SK-N-SH treated with all-trans-retinoic acid at 6 μM for 48 hours (cell line): Measurements from ENCODE around the gene MKI67.

Experiments
- ATAC-seq: fragments of 200-7000 bp; cut with Tn5 transposase; 3 replicates; pipeline ENCODE4 v1.9.1; 2020; ENCODE audit warnings: mild to moderate bottlenecking, moderate library complexity
- BACH2 ChIP-seq: fragments of 250-450 bp; sonication (Bioruptor Pico); IDR thresholded peaks from 2 replicates; pipeline ENCODE4 v1.9.0; 2021; ENCODE audit warnings: mild to moderate bottlenecking, borderline replicate concordance
- CSDC2 ChIP-seq: fragments of 250-450 bp; sonication (Bioruptor Pico); IDR thresholded peaks from 2 replicates; pipeline ENCODE4 v1.5.0; 2020; ENCODE audit warnings: mild to moderate bottlenecking, moderate library complexity
- CSRNP3 ChIP-seq: fragments of 250-450 bp; sonication (Bioruptor Pico); IDR thresholded peaks from 2 replicates; pipeline ENCODE4 v1.5.1; 2021; ENCODE audit warnings: mild to moderate bottlenecking, moderate library complexity
- ESRRG ChIP-seq: fragments of 250-450 bp; sonication (Bioruptor Pico); IDR thresholded peaks from 2 replicates; pipeline ENCODE4 v1.6.1; 2021; ENCODE audit warnings: mild to moderate bottlenecking
- GLIS3 ChIP-seq: fragments of 250-450 bp; sonication (Bioruptor Pico); IDR thresholded peaks from 2 replicates; pipeline ENCODE4 v1.5.0; 2020; ENCODE audit warnings: mild to moderate bottlenecking, moderate library complexity
- OSR1 ChIP-seq: fragments of 250-450 bp; sonication (Bioruptor Pico); IDR thresholded peaks from 2 replicates; pipeline ENCODE4 v1.8.0; 2022; ENCODE audit warnings: moderate library complexity, mild to moderate bottlenecking, inconsistent platforms
- POU6F1 ChIP-seq: fragments of 250-450 bp; sonication (Bioruptor Pico); IDR thresholded peaks from 2 replicates; pipeline ENCODE4 v1.8.0; 2021; ENCODE audit warnings: low read depth, mild to moderate bottlenecking, moderate library complexity, borderline replicate concordance
- TCF4 ChIP-seq: fragments of 250-450 bp; sonication (Bioruptor Pico); IDR thresholded peaks from 2 replicates; pipeline ENCODE4 v1.8.0; 2021; ENCODE audit warnings: mild to moderate bottlenecking, moderate library complexity, borderline replicate concordance
- TOX ChIP-seq: fragments of 250-450 bp; sonication (Bioruptor Pico); IDR thresholded peaks from 2 replicates; pipeline ENCODE4 v1.8.0; 2021; ENCODE audit warnings: mild to moderate bottlenecking, moderate library complexity, borderline replicate concordance
- TSHZ2 ChIP-seq: fragments of 250-450 bp; sonication (Bioruptor Pico); IDR thresholded peaks from 2 replicates; pipeline ENCODE4 v1.5.0; 2020; ENCODE audit warnings: mild to moderate bottlenecking, moderate library complexity
- ZC3H10 ChIP-seq: fragments of 250-450 bp; sonication (Bioruptor Pico); IDR thresholded peaks from 2 replicates; pipeline ENCODE4 v1.5.1; 2021; ENCODE audit warnings: mild to moderate bottlenecking, moderate library complexity
- ZFP3 ChIP-seq: fragments of 250-450 bp; sonication (Bioruptor Pico); IDR thresholded peaks from 2 replicates; pipeline ENCODE4 v1.5.0; 2020; ENCODE audit warnings: mild to moderate bottlenecking, moderate library complexity
- ZFP30 ChIP-seq: fragments of 450-650 bp; formaldehyde crosslinking; IDR thresholded peaks from 2 replicates; pipeline ENCODE4 v1.5.0; 2022; ENCODE audit warnings: mild to moderate bottlenecking, moderate library complexity
- ZNF70 ChIP-seq: fragments of 450-650 bp; formaldehyde crosslinking; IDR thresholded peaks from 2 replicates; pipeline ENCODE4 v1.5.0; 2020; ENCODE audit warnings: mild to moderate bottlenecking, moderate library complexity
- ZNF8 ChIP-seq: fragments of 450-650 bp; formaldehyde crosslinking; IDR thresholded peaks from 2 replicates; pipeline ENCODE4 v1.5.0; 2020; ENCODE audit warnings: mild to moderate bottlenecking, moderate library complexity

The MKI67 gene

GRCh38 chr10:128053356-128053755 lies 72.9 kb downstream of the MKI67 start:
- TF ChIP-seq CSDC2 (CRISPR knock-in tag) (no peak), OSR1 (CRISPR knock-in tag) (no peak), ZNF8 (CRISPR knock-in tag) (no peak)
- TF ChIP-seq, all 23 proteins: peak for 0
- no peak for ATAC-seq

GRCh38 chr10:128052696-128053095 lies 73.5 kb downstream of the MKI67 start:
- ATAC-seq, result no peak
- TF ChIP-seq ZNF70 (CRISPR knock-in tag) (no peak), BACH2 (CRISPR knock-in tag) (no peak), ZFP30 (CRISPR knock-in tag) (no peak), TSHZ2 (CRISPR knock-in tag) (no peak), TOX (CRISPR knock-in tag) (no peak), GLIS3 (CRISPR knock-in tag) (no peak), CSRNP3 (CRISPR knock-in tag) (no peak), ZFP3 (CRISPR knock-in tag) (no peak), ZNF8 (CRISPR knock-in tag) (no peak), ESRRG (no peak)

- TF ChIP-seq CSRNP3 (CRISPR knock-in tag), result no peak
- TF ChIP-seq ZNF8 (CRISPR knock-in tag), result no peak
- TF ChIP-seq TOX (CRISPR knock-in tag), result no peak
- TF ChIP-seq ZFP30 (CRISPR knock-in tag), result no peak
- ATAC-seq, result no peak
These were observed 74.7 kb downstream of the MKI67 start for GRCh38 chr10:128051548-128051947.

- TF ChIP-seq CSRNP3 (CRISPR knock-in tag) (no peak), TCF4 (CRISPR knock-in tag) (no peak), POU6F1 (CRISPR knock-in tag) (no peak), CSDC2 (CRISPR knock-in tag) (no peak), ESRRG (no peak), ZNF70 (CRISPR knock-in tag) (no peak), ZNF8 (CRISPR knock-in tag) (no peak), TSHZ2 (CRISPR knock-in tag) (no peak), ZC3H10 (CRISPR knock-in tag) (no peak), ZFP30 (CRISPR knock-in tag) (no peak), GLIS3 (CRISPR knock-in tag) (no peak)
- ATAC-seq, result no peak
These were observed 75.3 kb downstream of the MKI67 start for GRCh38 chr10:128050936-128051335.
